PC-9 (cell line): ENCODE results near the gene ERCC4. TPM values are rescaled to one million over a fixed set of nuclear protein-coding genes. Genes with fewer than 3 reads are reported as not detected.

Experiments used
- BruUV-seq: library from RNA; stranded (reverse); fragments of 400-500 nt; replicated peaks from 2 replicates; lab custom pipeline; 2021; lab: Mats Ljungman, UMichigan
- CTCF ChIA-PET: fragments of 300-600 bp; sonication (Branson Sonifier 250); formaldehyde crosslinking; loops from one replicate; lab custom pipeline; 2022; ENCODE audit warnings: antibody characterized with exemption; lab: Charles Lee
- POLR2A ChIA-PET: fragments of 300-600 bp; sonication (Branson Sonifier 250); formaldehyde crosslinking; loops from one replicate; lab custom pipeline; 2022; ENCODE audit warnings: antibody characterized with exemption; ENCODE audit not compliant: unreplicated experiment; lab: Charles Lee
- DNase-seq, 2 experiments: peaks; one replicate each; pipeline versions ENCODE4 v3.0.0 to v3.0.0-alpha.2; 2015 to 2022; ENCODE audit warnings: mixed read lengths in 1 of 2
- H2AFZ ChIP-seq: fragments of 200-600 bp; sonication (generic); 2 replicates; pipeline ENCODE4 v1.8.1; 2017; ENCODE audit warnings: antibody characterized with exemption
- H3F3A ChIP-seq: fragments of 200-600 bp; sonication (generic); 2 replicates; pipeline ENCODE4 v1.8.1; 2017; ENCODE audit warnings: antibody characterized with exemption, mild to moderate bottlenecking, low read depth; ENCODE audit not compliant: insufficient read depth
- H3K27ac ChIP-seq: fragments of 200-600 bp; sonication (generic); 2 replicates; pipeline ENCODE4 v1.6.1; 2016; ENCODE audit warnings: mixed run types
- H3K27me3 ChIP-seq: fragments of 200-600 bp; sonication (generic); 2 replicates; pipeline ENCODE4 v1.6.1; 2016; ENCODE audit warnings: low read depth, mixed run types; ENCODE audit not compliant: insufficient read depth
- H3K36me3 ChIP-seq: fragments of 200-600 bp; sonication (generic); 2 replicates; pipeline ENCODE4 v1.6.1; 2016; ENCODE audit warnings: low read depth, mixed run types
- H3K4me1 ChIP-seq: fragments of 200-600 bp; sonication (generic); replicated peaks from 2 replicates; pipeline ENCODE4 v1.6.1; 2016; ENCODE audit warnings: mixed run types; ENCODE audit not compliant: insufficient read depth
- H3K4me2 ChIP-seq: fragments of 200-600 bp; sonication (generic); 2 replicates; pipeline ENCODE4 v1.6.1; 2017; ENCODE audit warnings: mixed run types
- H3K4me3 ChIP-seq: fragments of 200-600 bp; sonication (generic); 2 replicates; pipeline ENCODE4 v1.6.1; 2016; ENCODE audit warnings: mixed run types
- H3K79me2 ChIP-seq: fragments of 200-600 bp; sonication (generic); 2 replicates; pipeline ENCODE4 v1.6.1; 2017; ENCODE audit warnings: low read depth, mixed run types
- H3K9me2 ChIP-seq: fragments of 200-600 bp; sonication (generic); 2 replicates; pipeline ENCODE4 v1.8.1; 2017; ENCODE audit warnings: mild to moderate bottlenecking; ENCODE audit not compliant: insufficient read depth
- H3K9me3 ChIP-seq: fragments of 200-600 bp; sonication (generic); 2 replicates; pipeline ENCODE4 v1.8.1; 2016; ENCODE audit warnings: low read depth; ENCODE audit not compliant: insufficient read depth
- H4K20me1 ChIP-seq: fragments of 200-600 bp; sonication (generic); 2 replicates; pipeline ENCODE4 v1.8.1; 2017; ENCODE audit not compliant: insufficient read depth
- EZH2 ChIP-seq: fragments of 200-600 bp; sonication (generic); IDR thresholded peaks from 2 replicates; pipeline ENCODE4 v1.8.0; 2017; ENCODE audit warnings: antibody characterized with exemption, low read depth
- intact Hi-C: fragments of 100-400 bp; cut with micrococcal nuclease; formaldehyde crosslinking; loops from one replicate; pipeline ENCODE4 v1.10.0; 2022; ENCODE audit not compliant: unreplicated experiment
- total RNA-seq: library from RNA; stranded (reverse); gene quantifications from 2 replicates; pipeline ENCODE4 v1.2.3, GENCODE V29; 2021
- TF ChIP-seq, protein P1 (sequence below): fragments of 200-600 bp; sonication (generic); conservative IDR thresholded peaks from 2 replicates; pipeline ENCODE4 v1.6.1; 2017; ENCODE audit warnings: mixed run types, antibody characterized with exemption, mild to moderate bottlenecking, moderate library complexity

Gene ERCC4
- total RNA-seq, 1 experiment from 2014 or later = 17.4 TPM

DNA sequence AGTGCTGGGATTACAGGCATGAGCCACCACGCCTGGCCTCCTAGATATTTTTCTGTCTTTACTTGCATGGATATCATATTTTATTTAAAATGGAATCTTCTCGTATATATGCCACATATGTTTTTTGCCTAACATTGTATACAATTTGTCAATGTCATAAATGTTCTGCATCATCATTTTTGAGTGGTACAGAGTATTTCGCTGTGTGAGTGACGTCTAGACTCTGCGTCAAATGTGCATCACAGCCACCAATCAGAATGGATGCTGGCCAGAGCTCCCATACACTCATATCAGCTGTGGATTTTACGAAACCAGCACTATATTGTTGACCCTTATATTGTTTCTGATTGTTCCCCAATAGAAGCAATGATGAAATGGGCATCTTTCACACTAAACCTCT is 57.2 kb downstream of the ERCC4 start:
- CTCF ChIA-PET = interaction anchor here (0.6 kb wide), 1 partner anchor 1318 kb away, joined by 8 read pairs; no protein-coding TSS in a partner anchor
- no peak overlapping the region for H3K4me3 ChIP-seq
- H2AFZ ChIP-seq = no peak overlapping the region
- no peaks in the 10 kb centered on the region for H3K9me2 ChIP-seq
- no TSS peak for BruUV-seq
- TF ChIP-seq, protein P1, sequence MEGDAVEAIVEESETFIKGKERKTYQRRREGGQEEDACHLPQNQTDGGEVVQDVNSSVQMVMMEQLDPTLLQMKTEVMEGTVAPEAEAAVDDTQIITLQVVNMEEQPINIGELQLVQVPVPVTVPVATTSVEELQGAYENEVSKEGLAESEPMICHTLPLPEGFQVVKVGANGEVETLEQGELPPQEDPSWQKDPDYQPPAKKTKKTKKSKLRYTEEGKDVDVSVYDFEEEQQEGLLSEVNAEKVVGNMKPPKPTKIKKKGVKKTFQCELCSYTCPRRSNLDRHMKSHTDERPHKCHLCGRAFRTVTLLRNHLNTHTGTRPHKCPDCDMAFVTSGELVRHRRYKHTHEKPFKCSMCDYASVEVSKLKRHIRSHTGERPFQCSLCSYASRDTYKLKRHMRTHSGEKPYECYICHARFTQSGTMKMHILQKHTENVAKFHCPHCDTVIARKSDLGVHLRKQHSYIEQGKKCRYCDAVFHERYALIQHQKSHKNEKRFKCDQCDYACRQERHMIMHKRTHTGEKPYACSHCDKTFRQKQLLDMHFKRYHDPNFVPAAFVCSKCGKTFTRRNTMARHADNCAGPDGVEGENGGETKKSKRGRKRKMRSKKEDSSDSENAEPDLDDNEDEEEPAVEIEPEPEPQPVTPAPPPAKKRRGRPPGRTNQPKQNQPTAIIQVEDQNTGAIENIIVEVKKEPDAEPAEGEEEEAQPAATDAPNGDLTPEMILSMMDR = no peak
- no peak for TF ChIP-seq EZH2
- H3F3A ChIP-seq = no peaks in the 10 kb centered on the region
- no peak for DNase-seq
- H3K9me3 ChIP-seq = 0 out of 2 replicates have a peak, but pooled peaks cover 4% of the 10 kb centered on the region
- H3K36me3 ChIP-seq = no peaks in the 10 kb centered on the region
- POLR2A ChIA-PET = no interaction called here
- no peaks in the 10 kb centered on the region for H3K79me2 ChIP-seq
- no peaks in the 10 kb centered on the region for H4K20me1 ChIP-seq
- no peaks in the 10 kb centered on the region for H3K27me3 ChIP-seq
- no peak overlapping the region for H3K4me2 ChIP-seq
- intact Hi-C loops = no loop called here
- no peak overlapping the region for H3K27ac ChIP-seq
- H3K4me1 ChIP-seq = no peaks in the 10 kb centered on the region

DNA sequence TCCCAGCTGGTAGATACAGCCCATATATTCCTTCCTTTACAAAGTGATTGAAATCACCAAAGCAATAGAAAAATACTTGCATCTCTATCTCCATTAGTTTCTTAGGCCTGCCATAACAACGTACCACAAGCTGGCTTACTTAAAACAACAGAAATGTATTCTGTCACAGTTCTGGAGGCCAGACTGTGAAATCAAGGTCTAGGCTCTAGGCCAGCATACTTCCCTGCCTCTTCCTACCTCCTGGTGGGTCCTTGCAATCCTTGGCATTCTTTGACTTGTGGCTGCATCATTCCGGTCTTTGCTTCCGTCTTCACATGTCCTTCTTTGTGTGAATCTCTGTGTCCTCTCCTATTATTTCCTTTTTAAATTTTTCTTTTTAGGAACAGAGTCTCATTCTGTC is 62.5 kb downstream of the ERCC4 start:
- POLR2A ChIA-PET = no interaction called here
- Histone ChIP-seq H3K79me2 (no peaks in the 10 kb centered on the region), H4K20me1 (no peaks in the 10 kb centered on the region), H3K4me3 (no peak overlapping the region), H3K9me3 (0 out of 2 replicates have a peak, but pooled peaks cover 4% of the 10 kb centered on the region), H3K27me3 (no peaks in the 10 kb centered on the region), H3F3A (no peaks in the 10 kb centered on the region), H3K9me2 (no peaks in the 10 kb centered on the region), H3K36me3 (no peaks in the 10 kb centered on the region), H3K27ac (no peak overlapping the region), H3K4me2 (no peak overlapping the region), H3K4me1 (no peaks in the 10 kb centered on the region), H2AFZ (no peak overlapping the region)
- no peak for DNase-seq
- intact Hi-C loops = no loop called here
- CTCF ChIA-PET = no interaction called here
- no peak for TF ChIP-seq EZH2
- TF ChIP-seq, protein P1 = no peak
- no TSS peak for BruUV-seq

DNA sequence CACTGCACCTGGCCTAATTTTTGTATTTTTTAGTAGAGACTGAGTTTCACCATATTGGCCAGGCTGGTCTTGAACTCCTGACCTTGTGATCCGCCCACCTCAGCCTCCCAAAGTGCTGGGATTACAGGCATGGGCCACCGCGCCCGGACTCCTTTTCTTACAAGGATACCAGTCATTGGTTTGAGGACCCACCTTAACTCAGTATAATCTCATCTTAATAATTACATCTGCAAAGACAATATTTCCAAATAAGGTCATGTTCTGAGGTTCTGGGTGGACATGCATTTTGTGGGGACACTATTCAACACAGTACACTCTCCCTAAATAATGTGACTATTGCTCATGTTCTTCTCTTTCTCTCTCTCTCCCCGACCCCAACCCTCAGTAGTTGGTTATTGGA is 63.7 kb downstream of the ERCC4 start:
- ChIA-PET CTCF (no interaction called here), POLR2A (no interaction called here)
- TF ChIP-seq, protein P1 = no peak
- no peak for TF ChIP-seq EZH2
- no TSS peak for BruUV-seq
- Histone ChIP-seq H3K27ac (no peak overlapping the region), H3K36me3 (no peaks in the 10 kb centered on the region), H3K9me3 (0 out of 2 replicates have a peak, but pooled peaks cover 4% of the 10 kb centered on the region), H2AFZ (no peak overlapping the region), H3K4me3 (no peak overlapping the region), H3K9me2 (no peaks in the 10 kb centered on the region), H4K20me1 (no peaks in the 10 kb centered on the region), H3K79me2 (no peaks in the 10 kb centered on the region), H3K4me1 (no peaks in the 10 kb centered on the region), H3F3A (no peaks in the 10 kb centered on the region), H3K4me2 (no peak overlapping the region), H3K27me3 (no peaks in the 10 kb centered on the region)
- DNase-seq = no peak
- intact Hi-C loops = no loop called here
